ENCODE measurements around the gene POLE2. TPM values are rescaled to one million over a fixed set of nuclear protein-coding genes. Genes with fewer than 3 reads are reported as not detected.
"Not testable (repeated sequence)": the region's sequence is repeated elsewhere in the genome, so short reads cannot be mapped to it uniquely, and the experiment has no call there.

POLE2 gene
- total and polyA plus RNA-seq, 11 donors = 0.25 to 3.4 (median 0.96) TPM; not detected in 1

GRCh38 chr14:49677643-49678042, 10.4 kb downstream of the POLE2 start:
- Histone ChIP-seq H3K9me3 (no peaks in the 10 kb centered on the region), H3K4me3 (no peak overlapping the region), H3K27ac (no peak overlapping the region), H3K4me1 (no peaks in the 10 kb centered on the region), H3K27me3 (no peaks in the 10 kb centered on the region), H3K36me3 (no peaks in the 10 kb centered on the region)
- no peak for TF ChIP-seq POLR2A (IDR thresholded peaks at IDR 0.05)
- TF ChIP-seq, protein P1, sequence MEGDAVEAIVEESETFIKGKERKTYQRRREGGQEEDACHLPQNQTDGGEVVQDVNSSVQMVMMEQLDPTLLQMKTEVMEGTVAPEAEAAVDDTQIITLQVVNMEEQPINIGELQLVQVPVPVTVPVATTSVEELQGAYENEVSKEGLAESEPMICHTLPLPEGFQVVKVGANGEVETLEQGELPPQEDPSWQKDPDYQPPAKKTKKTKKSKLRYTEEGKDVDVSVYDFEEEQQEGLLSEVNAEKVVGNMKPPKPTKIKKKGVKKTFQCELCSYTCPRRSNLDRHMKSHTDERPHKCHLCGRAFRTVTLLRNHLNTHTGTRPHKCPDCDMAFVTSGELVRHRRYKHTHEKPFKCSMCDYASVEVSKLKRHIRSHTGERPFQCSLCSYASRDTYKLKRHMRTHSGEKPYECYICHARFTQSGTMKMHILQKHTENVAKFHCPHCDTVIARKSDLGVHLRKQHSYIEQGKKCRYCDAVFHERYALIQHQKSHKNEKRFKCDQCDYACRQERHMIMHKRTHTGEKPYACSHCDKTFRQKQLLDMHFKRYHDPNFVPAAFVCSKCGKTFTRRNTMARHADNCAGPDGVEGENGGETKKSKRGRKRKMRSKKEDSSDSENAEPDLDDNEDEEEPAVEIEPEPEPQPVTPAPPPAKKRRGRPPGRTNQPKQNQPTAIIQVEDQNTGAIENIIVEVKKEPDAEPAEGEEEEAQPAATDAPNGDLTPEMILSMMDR (IDR thresholded peaks at IDR 0.05) = no peak
- intact Hi-C loops (cut with DNase I) = no loop called here
- WGBS, 4 donors = 95 to 100% (median 97%) methylated on average over 2 to 4 of the region's 4 CpGs
- no peak for ATAC-seq
- no peak for DNase-seq

GRCh38 chr14:49673586-49673985, 14.4 kb downstream of the POLE2 start:
- no peaks in the 10 kb centered on the region for H3K27me3 ChIP-seq

GRCh38 chr14:49670475-49670874, 17.5 kb downstream of the POLE2 start:
- no peaks in the 10 kb centered on the region for H3K9me3 ChIP-seq
- no peaks in the 10 kb centered on the region for H3K4me1 ChIP-seq
- TF ChIP-seq, protein P1 (IDR thresholded peaks at IDR 0.05) = no peak
- no peaks in the 10 kb centered on the region for H3K36me3 ChIP-seq
- H3K4me3 ChIP-seq = no peak overlapping the region
- ATAC-seq (no peak), DNase-seq (no peak)
- no peaks in the 10 kb centered on the region for H3K27me3 ChIP-seq
- H3K27ac ChIP-seq = no peak overlapping the region
- intact Hi-C loops (cut with DNase I) = no loop called here

More at GRCh38 chr14:49673586-49673985, 14.4 kb downstream of the POLE2 start:
- H3K36me3 ChIP-seq = no peaks in the 10 kb centered on the region
- H3K4me1 ChIP-seq = no peaks in the 10 kb centered on the region
- no peak for DNase-seq
- no peak for ATAC-seq
- TF ChIP-seq, protein P1 (IDR thresholded peaks at IDR 0.05) = no peak
- TF ChIP-seq POLR2A (IDR thresholded peaks at IDR 0.05) = no peak
- no peak overlapping the region for H3K27ac ChIP-seq
- WGBS, 4 donors = 96 to 97% (median 97%) methylated on average over 2 of the region's 2 CpGs
- no peaks in the 10 kb centered on the region for H3K9me3 ChIP-seq
- intact Hi-C loops (cut with DNase I) = no loop called here
- no peak overlapping the region for H3K4me3 ChIP-seq

DNA sequence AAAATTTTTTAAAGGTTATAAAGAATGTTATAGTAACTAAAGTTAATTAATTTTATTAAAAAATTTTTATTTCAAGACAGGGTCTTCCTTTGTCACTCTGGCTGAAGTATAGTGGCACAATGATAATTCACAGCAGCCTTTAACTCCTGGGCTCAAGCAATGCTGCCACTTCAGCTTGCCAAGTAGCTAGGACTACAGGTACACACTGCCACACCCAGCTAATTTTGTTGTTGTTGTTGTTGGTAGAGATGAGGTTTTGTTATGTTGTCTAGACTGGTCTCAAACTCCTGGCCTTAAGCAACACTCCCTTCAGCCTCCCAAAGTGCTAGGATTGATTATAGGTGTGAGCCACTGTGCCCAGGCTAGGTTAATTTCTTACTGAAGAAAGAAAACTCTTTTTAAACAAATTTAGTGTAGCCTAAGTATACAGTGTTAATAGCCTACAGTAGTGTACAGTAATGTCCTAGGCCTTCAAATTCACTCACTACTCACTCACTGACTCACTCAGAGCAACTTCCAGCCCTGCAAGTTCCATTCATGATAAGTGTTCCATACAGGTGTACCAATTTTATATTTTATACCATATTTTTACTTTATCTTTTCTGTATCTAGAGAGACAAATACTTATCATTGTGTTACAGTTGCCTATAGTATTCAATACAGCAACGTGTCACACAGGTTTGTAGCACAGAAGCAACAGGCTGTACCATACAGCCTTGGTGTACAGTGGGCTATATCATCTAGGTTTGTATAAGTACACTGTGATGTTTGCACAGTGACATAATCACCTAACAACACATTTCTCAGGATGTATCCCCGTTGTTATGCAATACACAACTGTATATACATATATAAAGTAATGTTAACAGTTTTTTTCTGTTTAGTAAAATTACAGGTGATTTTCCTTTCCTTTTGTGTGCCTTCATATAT, 28.2 kb downstream of the POLE2 start:
- TF ChIP-seq POLR2A (IDR thresholded peaks at IDR 0.05) = no peak
- TF ChIP-seq, protein P1 (IDR thresholded peaks at IDR 0.05) = no peak
- ATAC-seq = no peak
- Histone ChIP-seq H3K36me3 (no peaks in the 10 kb centered on the region), H3K27me3 (no peaks in the 10 kb centered on the region), H3K27ac (no peak overlapping the region), H3K4me3 (no peak overlapping the region), H3K4me1 (no peaks in the 10 kb centered on the region), H3K9me3 (no peaks in the 10 kb centered on the region)
- intact Hi-C loops (cut with DNase I) = no loop called here
- WGBS, 4 donors = 92 to 94% (median 93%) methylated on average over 2 of the region's 2 CpGs
- no peak for DNase-seq

- intact Hi-C loops (cut with DNase I); H3K4me3 ChIP-seq; DNase-seq; H3K4me1 ChIP-seq; H3K36me3 ChIP-seq; H3K27ac ChIP-seq; ATAC-seq; H3K27me3 ChIP-seq; H3K9me3 ChIP-seq: not testable (repeated sequence)
- 94 to 96% (median 96%) methylated on average over 6 of the region's 6 CpGs for WGBS, 4 donors
Measured at GRCh38 chr14:49657500-49657899, 30.5 kb downstream of the POLE2 start.
